ENCODE results near the gene ORAI3. TPM values are rescaled to one million over a fixed set of nuclear protein-coding genes. Genes with fewer than 3 reads are reported as not detected.

The ORAI3 gene
- total and polyA plus RNA-seq, 2 of the 13 experiments (the other 11 are each of a cell fraction or from before 2014, with no cell fraction given) = 11.4 to 32.0 TPM

DNA sequence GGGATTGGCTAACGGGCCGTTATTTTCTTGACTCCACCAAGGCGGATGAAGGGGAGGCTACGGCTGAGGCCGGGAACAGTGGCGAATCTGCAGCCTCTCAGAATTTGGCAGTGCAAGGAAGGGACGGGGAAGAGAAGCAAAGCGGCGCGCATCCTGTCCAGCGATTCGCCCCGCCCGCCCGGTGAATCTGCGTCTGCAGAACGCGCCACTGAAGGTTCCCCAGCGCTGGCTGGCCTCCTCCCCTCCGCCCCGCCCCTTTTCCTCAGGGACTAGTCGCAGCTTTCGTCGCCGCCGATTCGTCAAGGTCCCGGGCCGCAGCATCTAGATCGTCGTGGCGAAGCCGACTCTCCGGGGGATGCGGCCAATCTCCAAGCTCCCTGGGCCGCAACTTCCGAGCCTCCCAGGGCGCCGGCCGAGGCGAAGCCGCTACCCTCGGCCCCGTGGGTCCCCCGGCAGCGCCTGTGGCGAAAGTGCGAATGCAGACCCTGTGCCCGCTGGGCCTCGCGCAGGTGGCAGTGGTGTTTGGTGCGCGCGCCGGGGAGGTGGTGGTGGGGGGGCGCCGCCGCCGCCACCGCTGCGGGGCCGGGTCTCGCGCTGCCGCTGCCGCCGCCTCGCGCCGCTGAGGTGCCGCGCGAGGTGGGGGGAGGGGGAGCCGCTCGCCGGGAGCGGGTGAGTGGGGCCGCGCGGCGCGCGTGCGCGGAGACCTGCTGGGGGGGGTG is 8.7 kb downstream of the ORAI3 start, which contains the start of gene SETD1A (continued):
- TF ChIP-seq GATA4 (IDR thresholded peaks at IDR 0.05; ENCODE audit: borderline replicate concordance, low read depth) (no peak), ZNF841 (CRISPR knock-in tag; IDR thresholded peaks at IDR 0.05; ENCODE audit: borderline replicate concordance) (no peak), UBTF (CRISPR knock-in tag; IDR thresholded peaks at IDR 0.05) (peak; percentile 55; the same call in 1 of the 2 replicates), CTCF (CRISPR knock-in tag; IDR thresholded peaks at IDR 0.05) (0 out of 2 replicates have a peak, but pooled peaks have one; percentile 4), PAX8 (CRISPR knock-in tag; IDR thresholded peaks at IDR 0.05; ENCODE audit: borderline replicate concordance) (no peak), MYNN (CRISPR knock-in tag; IDR thresholded peaks at IDR 0.05; ENCODE audit: low read depth) (0 out of 2 replicates have a peak, but pooled peaks have one; percentile 22), FUBP1 (CRISPR knock-in tag; IDR thresholded peaks at IDR 0.05; ENCODE audit: borderline replicate concordance) (no peak), FOXK1 (CRISPR knock-in tag; IDR thresholded peaks at IDR 0.05; ENCODE audit: borderline replicate concordance, low read depth) (peak; percentile 77; the same call in 1 of the 2 replicates), THAP11 (CRISPR knock-in tag; IDR thresholded peaks at IDR 0.05) (peak; percentile 93), ZNF816 (CRISPR knock-in tag; IDR thresholded peaks at IDR 0.05; ENCODE audit: borderline replicate concordance) (no peak), HDAC2 (CRISPR knock-in tag; IDR thresholded peaks at IDR 0.05) (peak; percentile 66), RFX1 (IDR thresholded peaks at IDR 0.05) (no peak), U2AF2 (IDR thresholded peaks at IDR 0.05; ENCODE audit: low read depth, low read length) (peak; percentile 69; the same call in 1 of the 2 replicates), ZNF282 (IDR thresholded peaks at IDR 0.05; ENCODE audit: partially characterized antibody) (no peak), ZFP37 (CRISPR knock-in tag; IDR thresholded peaks at IDR 0.05; ENCODE audit: borderline replicate concordance) (no peak), ZNF512 (CRISPR knock-in tag; IDR thresholded peaks at IDR 0.05) (no peak), YY1 (IDR thresholded peaks at IDR 0.05; ENCODE audit: insufficient read depth, insufficient replicate concordance, low read depth, low read length) (peak; percentile 50), ZNF713 (CRISPR knock-in tag; IDR thresholded peaks at IDR 0.05) (no peak)
- TF ChIP-seq, protein P1, sequence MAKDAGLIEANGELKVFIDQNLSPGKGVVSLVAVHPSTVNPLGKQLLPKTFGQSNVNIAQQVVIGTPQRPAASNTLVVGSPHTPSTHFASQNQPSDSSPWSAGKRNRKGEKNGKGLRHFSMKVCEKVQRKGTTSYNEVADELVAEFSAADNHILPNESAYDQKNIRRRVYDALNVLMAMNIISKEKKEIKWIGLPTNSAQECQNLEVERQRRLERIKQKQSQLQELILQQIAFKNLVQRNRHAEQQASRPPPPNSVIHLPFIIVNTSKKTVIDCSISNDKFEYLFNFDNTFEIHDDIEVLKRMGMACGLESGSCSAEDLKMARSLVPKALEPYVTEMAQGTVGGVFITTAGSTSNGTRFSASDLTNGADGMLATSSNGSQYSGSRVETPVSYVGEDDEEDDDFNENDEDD (CRISPR knock-in tag; IDR thresholded peaks at IDR 0.05; ENCODE audit: borderline replicate concordance) = peak; percentile 69; the same call in 1 of the 2 replicates
